ENCODE measurements around the gene CDKN2B-AS1. TPM values are rescaled to one million over a fixed set of nuclear protein-coding genes. Genes with fewer than 3 reads are reported as not detected.
A peak's percentile ranks its signal among the peaks of the same experiment; 100 is the strongest.

CDKN2B-AS1 gene
- total RNA-seq, 6 donors from 2014 or later = 1.3 to 3.0 (median 1.7) TPM; not detected in 1

DNA sequence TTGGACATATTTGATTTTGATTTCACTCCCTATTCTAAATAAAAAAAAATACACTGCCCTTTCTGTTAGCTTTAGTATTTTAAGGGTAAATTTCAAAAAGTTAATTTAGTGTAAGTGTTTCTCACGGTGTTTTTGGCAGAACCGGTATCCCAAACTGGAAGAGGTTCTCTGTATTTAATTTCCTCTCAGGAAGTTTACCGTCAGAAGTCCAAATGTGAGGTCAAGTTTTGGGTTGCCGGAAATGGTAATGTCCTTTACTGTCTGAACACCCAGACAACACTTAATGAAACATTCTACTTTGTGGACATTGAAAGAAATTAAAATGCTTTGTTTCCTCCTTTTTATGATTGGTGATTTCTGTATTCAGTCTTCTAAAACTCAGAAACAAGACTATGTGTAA lies 163.2 kb downstream of the CDKN2B-AS1 start:
- TF ChIP-seq, protein P1, sequence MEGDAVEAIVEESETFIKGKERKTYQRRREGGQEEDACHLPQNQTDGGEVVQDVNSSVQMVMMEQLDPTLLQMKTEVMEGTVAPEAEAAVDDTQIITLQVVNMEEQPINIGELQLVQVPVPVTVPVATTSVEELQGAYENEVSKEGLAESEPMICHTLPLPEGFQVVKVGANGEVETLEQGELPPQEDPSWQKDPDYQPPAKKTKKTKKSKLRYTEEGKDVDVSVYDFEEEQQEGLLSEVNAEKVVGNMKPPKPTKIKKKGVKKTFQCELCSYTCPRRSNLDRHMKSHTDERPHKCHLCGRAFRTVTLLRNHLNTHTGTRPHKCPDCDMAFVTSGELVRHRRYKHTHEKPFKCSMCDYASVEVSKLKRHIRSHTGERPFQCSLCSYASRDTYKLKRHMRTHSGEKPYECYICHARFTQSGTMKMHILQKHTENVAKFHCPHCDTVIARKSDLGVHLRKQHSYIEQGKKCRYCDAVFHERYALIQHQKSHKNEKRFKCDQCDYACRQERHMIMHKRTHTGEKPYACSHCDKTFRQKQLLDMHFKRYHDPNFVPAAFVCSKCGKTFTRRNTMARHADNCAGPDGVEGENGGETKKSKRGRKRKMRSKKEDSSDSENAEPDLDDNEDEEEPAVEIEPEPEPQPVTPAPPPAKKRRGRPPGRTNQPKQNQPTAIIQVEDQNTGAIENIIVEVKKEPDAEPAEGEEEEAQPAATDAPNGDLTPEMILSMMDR (IDR thresholded peaks at IDR 0.05) = no peak
- TF ChIP-seq POLR2AphosphoS5 (IDR thresholded peaks at IDR 0.05) (no peak), POLR2A (IDR thresholded peaks at IDR 0.05) (no peak), EP300 (IDR thresholded peaks at IDR 0.05) (no peak)
- no peaks in the 10 kb centered on the region for H3K9me3 ChIP-seq
- H3K4me3 ChIP-seq = no peak overlapping the region
- no peaks in the 10 kb centered on the region for H3K36me3 ChIP-seq
- no peaks in the 10 kb centered on the region for H3K27me3 ChIP-seq
- H3K4me1 ChIP-seq = peaks cover 13 to 22% (median 18%) of the 10 kb centered on the region in 4 donors
- DNase-seq (no peak), ATAC-seq (ENCODE audit: low FRiP score in 2 of 2) (no peak)
- WGBS, 2 donors = 25 to 41% methylated on average over 4 of the region's 4 CpGs
- H3K27ac ChIP-seq = no peak overlapping the region

DNA sequence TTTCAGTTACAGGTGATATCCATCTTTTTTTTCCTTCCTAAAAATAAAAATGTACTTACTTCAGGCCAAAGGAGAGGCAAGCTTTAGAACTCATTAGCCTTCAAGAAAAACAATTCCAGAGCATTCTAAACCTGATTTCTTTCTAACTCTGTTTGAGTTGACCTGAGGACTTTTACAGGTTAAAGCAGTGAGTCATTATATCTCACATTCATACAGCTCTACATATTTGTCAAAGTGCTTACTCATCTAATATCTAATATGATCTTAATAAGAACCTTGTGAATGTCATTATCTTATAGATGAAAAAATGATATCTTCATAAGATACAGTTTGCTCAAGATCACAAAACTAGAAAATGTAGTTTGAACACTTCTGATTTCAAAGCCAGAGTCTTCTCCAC lies 163.7 kb downstream of the CDKN2B-AS1 start:
- Histone ChIP-seq H3K9me3 (no peaks in the 10 kb centered on the region), H3K27me3 (no peaks in the 10 kb centered on the region), H3K27ac (no peak overlapping the region), H3K4me1 (peaks cover 13 to 22% (median 18%) of the 10 kb centered on the region in 4 donors), H3K36me3 (no peaks in the 10 kb centered on the region), H3K4me3 (no peak overlapping the region)
- TF ChIP-seq POLR2A (IDR thresholded peaks at IDR 0.05) (no peak), POLR2AphosphoS5 (IDR thresholded peaks at IDR 0.05) (no peak), EP300 (IDR thresholded peaks at IDR 0.05) (no peak)
- TF ChIP-seq, protein P1 (IDR thresholded peaks at IDR 0.05) = no peak
- ATAC-seq (ENCODE audit: low FRiP score in 2 of 2) (no peak), DNase-seq (no peak)

DNA sequence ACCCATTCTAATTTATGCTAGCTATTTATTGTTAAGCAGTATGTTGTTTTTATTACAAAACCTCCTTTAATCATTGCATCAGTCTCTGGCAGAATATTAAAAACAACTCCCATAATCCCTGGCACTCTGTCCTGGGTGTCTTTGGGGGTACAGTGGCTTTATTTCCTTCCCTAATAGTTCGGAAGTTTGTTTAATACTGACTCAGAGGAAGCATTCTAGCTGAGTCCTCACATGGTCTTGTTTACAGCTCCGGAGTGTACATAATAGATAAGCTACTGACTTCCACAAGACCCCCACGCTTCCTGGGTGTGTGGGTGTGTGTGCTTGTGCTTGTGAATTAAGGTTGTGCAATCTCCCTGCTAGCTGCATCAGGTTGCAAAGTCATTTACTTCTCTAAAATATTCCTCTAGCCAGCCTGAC lies 164.3 kb downstream of the CDKN2B-AS1 start:
- no peak overlapping the region for H3K4me3 ChIP-seq
- no peaks in the 10 kb centered on the region for H3K9me3 ChIP-seq
- H3K4me1 ChIP-seq = peaks cover 13 to 22% (median 18%) of the 10 kb centered on the region in 4 donors
- TF ChIP-seq EP300 (IDR thresholded peaks at IDR 0.05) = no peak
- TF ChIP-seq, protein P1 (IDR thresholded peaks at IDR 0.05) = no peak
- no peak for TF ChIP-seq POLR2A (IDR thresholded peaks at IDR 0.05)
- no peak for TF ChIP-seq POLR2AphosphoS5 (IDR thresholded peaks at IDR 0.05)
- H3K27ac ChIP-seq = no peak overlapping the region
- no peaks in the 10 kb centered on the region for H3K36me3 ChIP-seq
- DNase-seq = peak in 1 of 2 donors; percentile 75
- no peaks in the 10 kb centered on the region for H3K27me3 ChIP-seq
- 5 to 9% methylated on average over 3 of the region's 3 CpGs for WGBS, 2 donors
- peak; percentile 77 to 93 for ATAC-seq (ENCODE audit: low FRiP score in 2 of 2)

DNA sequence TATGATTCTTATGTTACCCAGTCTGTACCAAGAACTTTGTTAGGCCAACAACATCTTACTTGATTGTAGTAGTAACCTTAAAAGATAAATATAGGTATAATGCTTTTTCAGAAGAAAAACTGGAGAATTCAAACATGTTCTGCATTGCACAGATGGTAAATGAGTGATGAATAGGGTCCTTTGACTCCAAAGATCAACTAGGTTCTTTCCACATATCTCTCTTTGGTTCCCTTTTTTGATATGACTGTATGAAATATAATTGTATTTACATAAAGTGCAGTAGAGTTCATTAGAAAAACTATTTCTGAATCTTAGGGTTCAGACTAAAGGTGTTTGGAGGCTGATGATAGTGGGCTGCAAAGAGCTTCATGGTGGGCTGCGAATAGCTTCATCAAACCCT lies 165.0 kb downstream of the CDKN2B-AS1 start:
- 91 to 96% methylated on average over 1 of the region's 1 CpG for WGBS, 2 donors
- no peaks in the 10 kb centered on the region for H3K27me3 ChIP-seq
- H3K4me3 ChIP-seq = no peak overlapping the region
- TF ChIP-seq, protein P1 (IDR thresholded peaks at IDR 0.05) = no peak
- TF ChIP-seq POLR2AphosphoS5 (IDR thresholded peaks at IDR 0.05) (no peak), EP300 (IDR thresholded peaks at IDR 0.05) (no peak), POLR2A (IDR thresholded peaks at IDR 0.05) (no peak)
- no peak for DNase-seq
- no peaks in the 10 kb centered on the region for H3K36me3 ChIP-seq
- H3K9me3 ChIP-seq = no peaks in the 10 kb centered on the region
- peak in 1 of 2 donors; percentile 38 for ATAC-seq (ENCODE audit: low FRiP score in 2 of 2)
- peak overlapping the region in 1 of 4 donors; percentile 19 for H3K27ac ChIP-seq
- peaks cover 13 to 22% (median 18%) of the 10 kb centered on the region in 4 donors for H3K4me1 ChIP-seq

DNA sequence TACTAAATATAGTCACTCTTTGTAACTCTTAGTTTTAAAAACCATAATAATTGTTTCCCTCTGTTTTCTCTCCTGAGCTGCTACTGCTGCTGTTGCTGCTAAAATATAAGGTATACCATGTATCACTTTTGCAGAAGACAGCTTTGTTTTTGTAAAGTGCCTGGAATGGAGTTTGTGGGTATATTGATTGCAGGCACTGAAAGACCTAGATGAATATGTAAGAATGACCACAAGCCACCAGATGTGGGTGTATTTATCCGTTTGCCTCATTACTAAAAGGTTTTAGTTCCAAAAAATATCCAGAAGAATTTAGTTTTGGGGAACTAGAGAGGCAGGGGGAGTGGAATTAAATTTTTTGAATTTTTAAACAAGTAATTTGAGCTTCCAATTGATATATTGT lies 165.6 kb downstream of the CDKN2B-AS1 start:
- no peak for ATAC-seq (ENCODE audit: low FRiP score in 2 of 2)
- Histone ChIP-seq H3K4me1 (peaks cover 13 to 22% (median 18%) of the 10 kb centered on the region in 4 donors), H3K27me3 (no peaks in the 10 kb centered on the region), H3K36me3 (no peaks in the 10 kb centered on the region), H3K9me3 (no peaks in the 10 kb centered on the region), H3K4me3 (no peak overlapping the region), H3K27ac (no peak overlapping the region)
- TF ChIP-seq EP300 (IDR thresholded peaks at IDR 0.05) = no peak
- no peak for DNase-seq
- WGBS, 2 donors = 50 to 63% methylated on average over 1 of the region's 1 CpG
